Stimulated activated CD8-positive, alpha-beta memory T cell treated with anti-CD3 and anti-CD28 coated beads, Interleukin-4, amount 100 ng/mL, for 48 hours (primary cell): Measurements from ENCODE around the gene CDK2.
"Not testable (repeated sequence)": the region's sequence is repeated elsewhere in the genome, so short reads cannot be mapped to it uniquely, and the experiment has no call there.

Experiments used
- DNase-seq: peaks from one replicate; pipeline ENCODE4 v3.0.0-alpha.2; 2020

CDK2 gene

GRCh38 chr12:55938826-55939501 is 27.7 kb upstream of the CDK2 start:
- peak; percentile 58 for DNase-seq

DNA sequence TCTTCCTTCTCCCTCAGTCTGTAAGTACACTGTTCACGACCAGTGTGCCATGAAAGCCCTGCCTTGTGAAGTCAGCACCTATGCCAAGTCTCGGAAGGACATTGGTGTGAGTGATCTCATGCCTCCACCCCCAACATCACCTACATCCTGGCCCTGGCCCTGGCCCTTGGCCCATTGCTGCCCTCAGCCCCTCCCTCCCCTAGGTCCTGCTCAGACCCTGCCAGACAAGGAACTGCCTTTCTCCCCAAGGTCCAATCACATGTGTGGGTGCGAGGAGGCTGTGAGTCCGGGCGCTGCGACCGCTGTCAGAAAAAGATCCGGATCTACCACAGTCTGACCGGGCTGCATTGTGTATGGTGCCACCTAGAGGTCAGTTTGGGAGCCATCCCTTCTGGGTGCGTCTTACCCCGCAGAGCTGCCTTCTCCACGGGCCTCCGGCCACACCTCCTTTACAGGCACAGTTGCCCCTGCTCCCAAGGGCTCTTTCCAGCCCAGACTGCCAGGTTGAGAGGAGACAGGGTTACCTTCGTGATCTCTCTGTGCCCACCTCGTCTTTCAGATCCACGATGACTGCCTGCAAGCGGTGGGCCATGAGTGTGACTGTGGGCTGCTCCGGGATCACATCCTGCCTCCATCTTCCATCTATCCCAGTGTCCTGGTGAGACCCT is 26.4 kb upstream of the CDK2 start:
- DNase-seq, result peak; percentile 89

DNA sequence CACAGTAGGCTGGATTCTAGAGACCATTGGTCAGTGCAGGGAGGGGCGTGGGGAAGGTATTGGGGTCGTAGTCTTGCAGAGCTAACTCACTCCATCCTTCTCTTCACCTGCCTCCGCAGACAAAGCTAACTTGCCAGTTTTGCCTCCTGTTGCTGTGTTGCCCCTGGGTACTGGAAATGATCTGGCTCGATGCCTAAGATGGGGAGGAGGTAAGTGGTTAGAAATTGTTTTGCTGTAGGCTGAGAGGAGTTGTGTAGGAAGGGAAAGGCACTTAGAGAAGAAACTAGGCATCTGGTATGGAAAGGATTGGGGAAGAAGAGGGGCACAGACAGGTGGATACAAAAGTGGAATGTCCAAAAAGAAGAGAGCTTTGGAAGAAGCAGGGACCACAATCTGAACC is 24.6 kb upstream of the CDK2 start:
- DNase-seq, result no peak

GRCh38 chr12:55942577-55943136 is 24.0 kb upstream of the CDK2 start:
- no peak for DNase-seq

GRCh38 chr12:55946553-55946952 is 20.1 kb upstream of the CDK2 start:
- DNase-seq, result no peak

- DNase-seq, result no peak
These were observed 11.3 kb upstream of the CDK2 start for GRCh38 chr12:55955344-55955743.

DNA sequence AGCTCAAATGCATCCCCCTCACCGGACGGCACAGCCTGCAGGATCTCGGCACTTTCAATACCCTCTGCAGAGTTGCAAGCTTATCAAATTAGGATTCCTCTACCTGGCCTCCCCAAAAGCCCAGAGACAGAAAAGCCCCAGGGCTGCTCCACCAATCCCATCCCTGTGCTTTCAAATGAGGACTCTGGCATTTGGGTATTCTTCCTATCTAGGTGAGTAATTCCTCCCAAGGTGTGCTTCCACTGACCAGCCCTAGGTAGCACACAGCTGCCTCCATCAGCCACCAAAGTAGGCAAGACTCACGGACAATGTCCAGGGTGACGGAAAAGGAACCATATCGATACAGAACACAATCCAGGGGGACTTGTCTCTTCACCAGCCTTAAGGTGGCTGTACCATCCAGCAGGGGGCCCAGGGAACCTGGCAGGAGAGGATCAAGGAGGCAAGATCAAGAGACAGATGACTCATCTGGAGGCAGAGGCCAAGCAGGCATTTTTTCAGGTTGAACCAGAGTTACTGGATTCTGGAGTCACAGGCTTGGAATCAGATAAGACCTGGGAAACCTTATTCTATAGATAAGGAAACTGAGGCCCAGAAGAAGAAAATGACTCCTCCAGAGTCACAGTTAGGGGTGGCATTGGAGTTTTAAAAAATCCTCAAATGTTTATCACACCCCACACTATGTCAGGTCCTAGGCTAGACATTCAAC is 10.7 kb upstream of the CDK2 start:
- peak; percentile 69 for DNase-seq

GRCh38 chr12:55957106-55957859 is 9.3 kb upstream of the CDK2 start:
- DNase-seq, result no peak

DNA sequence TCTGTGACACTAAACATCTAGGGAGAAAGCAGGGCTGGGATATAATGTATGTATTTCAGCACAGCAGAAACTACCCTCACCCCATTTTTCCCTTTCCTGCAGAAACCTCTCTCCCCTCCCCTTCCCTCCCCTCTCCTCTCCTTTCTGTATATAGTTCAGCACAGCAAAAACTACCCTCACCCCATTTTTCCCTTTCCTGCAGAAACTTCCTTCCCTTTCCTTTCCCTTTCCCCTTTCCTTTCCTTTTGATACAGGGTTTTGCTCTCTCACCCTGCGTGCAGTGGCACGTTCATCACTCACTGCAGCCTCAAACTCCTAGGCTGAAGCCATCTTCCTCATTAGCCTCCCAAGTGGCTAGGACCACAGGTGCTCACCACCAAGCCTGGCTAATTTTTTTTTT is 2.9 kb upstream of the CDK2 start:
- DNase-seq, result no peak

DNA sequence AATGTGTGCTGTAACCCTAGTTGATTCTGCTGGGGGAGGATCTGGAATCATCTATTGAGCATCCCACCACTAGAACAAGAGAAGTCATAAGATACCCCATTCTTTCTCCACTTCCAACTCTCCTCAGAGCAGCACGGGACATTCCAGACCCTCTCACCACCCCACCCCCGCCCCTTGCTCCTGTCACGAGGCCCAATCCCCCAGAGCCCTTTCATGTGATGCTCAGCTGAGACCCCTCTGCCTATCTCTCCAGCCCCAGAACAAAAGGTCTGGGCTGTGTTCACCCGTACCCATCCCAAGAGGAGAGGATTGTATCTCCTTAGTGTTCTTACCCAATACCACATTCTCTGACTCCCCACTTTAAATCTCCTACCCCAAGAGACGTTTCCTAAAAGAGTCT is 1.4 kb upstream of the CDK2 start:
- DNase-seq, result no peak

- DNase-seq, result no peak
These were observed 656 bp upstream of the CDK2 start, which contains the start of gene PMEL for GRCh38 chr12:55965941-55966407. TSS of gene PMEL (minus strand) at chr12:55966042. CDS start at chr12:55966011, 31 bp downstream.

- no peak for DNase-seq
These were observed 2.7 kb downstream of the CDK2 start for GRCh38 chr12:55969356-55969755.

GRCh38 chr12:55970775-55971174 is 4.1 kb downstream of the CDK2 start:
- DNase-seq, result no peak

- no peak for DNase-seq
These were observed 5.4 kb downstream of the CDK2 start for GRCh38 chr12:55972042-55972441.

DNA sequence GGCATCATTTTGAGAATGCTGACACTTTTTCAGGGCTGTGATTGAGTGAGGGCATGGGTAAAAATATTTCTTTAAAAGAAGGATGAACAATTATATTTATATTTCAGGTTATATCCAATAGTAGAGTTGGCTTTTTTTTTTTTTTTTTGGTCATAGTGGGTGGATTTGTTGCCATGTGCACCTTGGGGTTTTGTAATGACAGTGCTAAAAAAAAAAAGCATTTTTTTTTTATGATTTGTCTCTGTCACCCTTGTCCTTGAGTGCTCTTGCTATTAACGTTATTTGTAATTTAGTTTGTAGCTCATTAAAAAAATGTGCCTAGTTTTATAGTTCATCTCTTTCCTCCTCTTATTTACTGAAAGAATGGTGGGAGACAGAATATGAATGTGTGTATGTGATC is 5.8 kb downstream of the CDK2 start:
- no peak for DNase-seq

GRCh38 chr12:55972911-55973598 is 6.4 kb downstream of the CDK2 start:
- DNase-seq, result no peak

GRCh38 chr12:55973599-55974307 is 7.1 kb downstream of the CDK2 start, which contains the start of gene RAB5B:
TSS of gene RAB5B (plus strand) at chr12:55974078. CDS start at chr12:55986961, 12,883 bp downstream.
- DNase-seq, result peak; percentile 97

DNA sequence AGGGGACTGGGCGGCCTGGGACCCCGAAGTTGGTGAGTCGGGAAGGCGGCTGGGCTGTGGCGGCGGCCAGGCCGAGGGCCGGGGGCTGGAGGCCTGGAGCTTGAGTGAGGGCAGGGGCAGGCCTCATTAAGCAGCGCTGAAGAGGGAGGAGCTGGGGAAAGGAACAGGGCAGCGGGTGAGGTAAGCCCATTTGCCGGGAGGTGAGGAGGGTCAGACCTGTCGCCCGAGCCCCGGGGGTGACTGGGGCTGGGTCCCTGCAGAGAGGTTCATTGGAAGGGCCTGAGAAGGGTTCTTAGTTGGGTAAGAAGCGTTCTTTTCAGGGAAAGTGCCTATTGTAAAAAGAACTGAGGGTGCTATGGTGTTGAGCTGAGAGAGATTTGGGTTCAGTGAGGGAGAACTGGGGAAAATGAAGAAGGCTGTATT is 7.7 kb downstream of the CDK2 start:
- DNase-seq, result peak; percentile 54

- no peak for DNase-seq
These were observed 11.8 kb downstream of the CDK2 start for GRCh38 chr12:55978393-55978792.

- no peak for DNase-seq
These were observed 12.4 kb downstream of the CDK2 start for GRCh38 chr12:55979069-55979468.

- DNase-seq, result not testable (repeated sequence)
These were observed 15.3 kb downstream of the CDK2 start for GRCh38 chr12:55981882-55982281.
